B cell (primary cell): ENCODE data around the gene CTSA. TPM values are rescaled to one million over a fixed set of nuclear protein-coding genes. Genes with fewer than 3 reads are reported as not detected.

ENCODE experiments used
- ATAC-seq: fragments of 200-7000 bp; cut with Tn5 transposase; one replicate; pipeline ENCODE4 v1.10.0; 2021; ENCODE audit warnings: low read depth, mild to moderate bottlenecking, moderate number of reproducible peaks, moderate library complexity
- CTCF ChIA-PET: fragments of 350-600 bp; sonication (Branson Sonifier 250); formaldehyde crosslinking; loops from one replicate; lab custom pipeline; 2021; ENCODE audit warnings: antibody characterized with exemption, inconsistent platforms; lab: Charles Lee
- POLR2A ChIA-PET: fragments of 350-600 bp; sonication (Branson Sonifier 250); formaldehyde crosslinking; loops from one replicate; lab custom pipeline; 2021; ENCODE audit warnings: antibody characterized with exemption; lab: Charles Lee
- DNase-seq: peaks from one replicate; pipeline ENCODE4 v3.0.0; 2013
- H2AFZ ChIP-seq: 2 replicates; pipeline ENCODE4 v1.6.1; 2012; ENCODE audit warnings: mild to moderate bottlenecking, low read depth, low read length; ENCODE audit not compliant: insufficient read depth, poor library complexity, severe bottlenecking
- H3K27ac ChIP-seq, 2 donors: 1 replicate in 1 of 2; 2 replicates in 1 of 2; pipeline ENCODE4 v1.5.1; 2012 to 2013; ENCODE audit warnings: low read length in 2 of 2, mild to moderate bottlenecking in 2 of 2, moderate library complexity in 1 of 2
- H3K27me3 ChIP-seq, 4 experiments: fragments of 200-600 bp in 1 of 4; sonication (generic) in 1 of 4; replicated peaks in 1 of 4; 1 replicate in 2 of 4; 2 replicates in 2 of 4; pipeline versions ENCODE4 v1.6.1 to v1.7.0; 2013 to 2016; ENCODE audit warnings: low read length in 3 of 4, mild to moderate bottlenecking in 2 of 4, mixed read lengths in 1 of 4, moderate library complexity in 1 of 4; ENCODE audit not compliant: insufficient read depth in 4 of 4, control insufficient read depth in 3 of 4; ENCODE audit errors: control extremely low read depth in 1 of 4
- H3K36me3 ChIP-seq, 2 experiments: replicated peaks in 1 of 2; 1 replicate in 1 of 2; 2 replicates in 1 of 2; pipeline versions ENCODE4 v1.6.1 to v1.7.1; 2013; ENCODE audit warnings: low read length in 1 of 2; ENCODE audit not compliant: insufficient read depth in 2 of 2, control insufficient read depth in 1 of 2; ENCODE audit errors: control extremely low read depth in 1 of 2, extremely low read depth in 1 of 2
- H3K4me1 ChIP-seq, 2 donors: fragments of 200-600 bp in 1 of 2; sonication (generic) in 1 of 2; 1 replicate in 1 of 2; 2 replicates in 1 of 2; pipeline versions ENCODE4 v1.5.1 to v1.6.1; 2013 to 2017; ENCODE audit warnings: low read length in 2 of 2; ENCODE audit not compliant: control insufficient read depth in 2 of 2, insufficient read depth in 2 of 2
- H3K4me2 ChIP-seq: replicated peaks from 2 replicates; pipeline ENCODE3; 2012; ENCODE audit warnings: mild to moderate bottlenecking, low read depth, low read length; ENCODE audit not compliant: poor library complexity, severe bottlenecking
- H3K4me3 ChIP-seq, 5 experiments: fragments of 200-600 bp in 1 of 5; sonication (generic) in 1 of 5; 1 replicate in 3 of 5; 2 replicates in 2 of 5; pipeline versions ENCODE4 v1.5.1 to v1.7.0; 2011 to 2016; ENCODE audit warnings: low read length in 4 of 5, mild to moderate bottlenecking in 4 of 5, low read depth in 2 of 5, control low read depth in 1 of 5, moderate library complexity in 1 of 5; ENCODE audit not compliant: insufficient read depth in 1 of 5; ENCODE audit errors: control extremely low read depth in 1 of 5, extremely low read depth in 1 of 5
- H3K79me2 ChIP-seq: fragments of 200-600 bp; sonication (generic); one replicate; pipeline ENCODE4 v1.6.0; 2016; ENCODE audit warnings: low read length; ENCODE audit not compliant: control insufficient read depth, insufficient read depth
- H3K9ac ChIP-seq: fragments of 200-600 bp; sonication (generic); 2 replicates; pipeline ENCODE4 v1.6.1; 2017; ENCODE audit warnings: mild to moderate bottlenecking, low read length, moderate library complexity
- H3K9me3 ChIP-seq, 3 donors: one replicate each; pipeline versions ENCODE4 v1.6.1 to v1.7.1; 2013; ENCODE audit warnings: low read length in 2 of 3; ENCODE audit not compliant: control insufficient read depth in 2 of 3, insufficient read depth in 1 of 3; ENCODE audit errors: control extremely low read depth in 1 of 3
- H4K20me1 ChIP-seq: 2 replicates; pipeline ENCODE4 v1.6.0; 2012; ENCODE audit warnings: mild to moderate bottlenecking, low read length; ENCODE audit not compliant: insufficient read depth, control insufficient read depth, poor library complexity, severe bottlenecking
- H3K27ac Mint-ChIP-seq: one replicate; pipeline ENCODE4 v1.8.0; 2021; ENCODE audit warnings: mixed read lengths
- H3K27me3 Mint-ChIP-seq: one replicate; pipeline ENCODE4 v1.8.0; 2021; ENCODE audit warnings: mixed read lengths
- H3K4me1 Mint-ChIP-seq: one replicate; pipeline ENCODE4 v1.8.0; 2021; ENCODE audit warnings: mixed read lengths
- H3K4me3 Mint-ChIP-seq: one replicate; pipeline ENCODE4 v1.8.0; 2021; ENCODE audit warnings: mixed read lengths
- H3K9me3 Mint-ChIP-seq: one replicate; pipeline ENCODE4 v1.8.0; 2022; ENCODE audit warnings: mixed read lengths; ENCODE audit not compliant: insufficient read depth
- CTCF ChIP-seq: fragments of 200-600 bp; IDR thresholded peaks from one replicate; pipeline ENCODE4 v1.8.0; 2022; ENCODE audit warnings: antibody characterized with exemption, mild to moderate bottlenecking
- EZH2 ChIP-seq: IDR thresholded peaks from 2 replicates; pipeline ENCODE4 v1.6.1; 2012; ENCODE audit warnings: borderline replicate concordance, low read depth, mild to moderate bottlenecking, moderate library complexity, low read length; ENCODE audit not compliant: insufficient read depth, poor library complexity, severe bottlenecking
- WGBS: methylation state at CpG from one replicate; pipeline ENCODE4 v1.1.5; 2013; ENCODE audit warnings: missing lambda C conversion rate; ENCODE audit not compliant: insufficient coverage; 5-methylcytosine and 5-hydroxymethylcytosine counted together
- intact Hi-C: fragments of 100-400 bp; cut with micrococcal nuclease; formaldehyde crosslinking; loops from one replicate; pipeline ENCODE4 v1.10.0; 2022
- polyA plus RNA-seq: library from polyadenylated mRNA; depleted of rRNA; stranded (reverse); fragments of >200 nt; gene quantifications from 2 replicates; pipeline ENCODE4 v1.2.3, GENCODE V29; 2012
- total RNA-seq, 2 donors: library from RNA; stranded (reverse); fragments of 120-200 nt in 1 of 2; gene quantifications; 1 replicate in 1 of 2; 2 replicates in 1 of 2; pipeline versions ENCODE4 v1.2.3 to v1.2.4, GENCODE V29; 2013 to 2022

CTSA gene
- total and polyA plus RNA-seq, 2 donors (not counting 1 experiment from before 2014, with no cell fraction given): 100 to 107 TPM

- H3K27me3 ChIP-seq: peaks cover 0 to 28% (median 2%) of the 10 kb centered on the region in 4 experiments
- no peak overlapping the region for H3K4me2 ChIP-seq
- no peak overlapping the region for H2AFZ ChIP-seq
- no peaks in the 10 kb centered on the region for H3K4me1 Mint-ChIP-seq
- intact Hi-C loops: no loop called here
- H3K79me2 ChIP-seq: no peaks in the 10 kb centered on the region
- ChIA-PET POLR2A (no interaction called here), CTCF (interaction anchor here (0.6 to 0.9 kb wide), 2 partner anchors 15 to 94 kb away, joined by 3 to 5 read pairs; no protein-coding TSS in a partner anchor)
- H3K9me3 ChIP-seq: no peaks in the 10 kb centered on the region
- H3K27ac ChIP-seq: no peak overlapping the region
- no peaks in the 10 kb centered on the region for H3K4me1 ChIP-seq
- ATAC-seq (no peak), DNase-seq (no peak)
- WGBS: 86% methylated on average over 9 of the region's 11 CpGs
- no peak overlapping the region for H3K4me3 ChIP-seq
- no peak for TF ChIP-seq CTCF
- TF ChIP-seq EZH2: no peak
- no peak overlapping the region for H3K27ac Mint-ChIP-seq
- peaks cover 33% of the 10 kb centered on the region for H3K27me3 Mint-ChIP-seq
- no peak overlapping the region for H3K4me3 Mint-ChIP-seq
- no peaks in the 10 kb centered on the region for H3K9me3 Mint-ChIP-seq
- H4K20me1 ChIP-seq: no peaks in the 10 kb centered on the region
- H3K36me3 ChIP-seq: no peaks in the 10 kb centered on the region
- no peak overlapping the region for H3K9ac ChIP-seq
Measured at GRCh38 chr20:45919542-45920399, 28.6 kb downstream of the CTSA start.
